Medulla oblongata (tissue), 1 donor: ENCODE results near the gene TTC28.
"Not testable (repeated sequence)": the region's sequence is repeated elsewhere in the genome, so short reads cannot be mapped to it uniquely, and the experiment has no call there.

ENCODE experiments used
- DNase-seq: peaks from one replicate; pipeline ENCODE4 v3.0.0-alpha.2; 2015; ENCODE audit errors: extremely low spot score

TTC28 gene

DNA sequence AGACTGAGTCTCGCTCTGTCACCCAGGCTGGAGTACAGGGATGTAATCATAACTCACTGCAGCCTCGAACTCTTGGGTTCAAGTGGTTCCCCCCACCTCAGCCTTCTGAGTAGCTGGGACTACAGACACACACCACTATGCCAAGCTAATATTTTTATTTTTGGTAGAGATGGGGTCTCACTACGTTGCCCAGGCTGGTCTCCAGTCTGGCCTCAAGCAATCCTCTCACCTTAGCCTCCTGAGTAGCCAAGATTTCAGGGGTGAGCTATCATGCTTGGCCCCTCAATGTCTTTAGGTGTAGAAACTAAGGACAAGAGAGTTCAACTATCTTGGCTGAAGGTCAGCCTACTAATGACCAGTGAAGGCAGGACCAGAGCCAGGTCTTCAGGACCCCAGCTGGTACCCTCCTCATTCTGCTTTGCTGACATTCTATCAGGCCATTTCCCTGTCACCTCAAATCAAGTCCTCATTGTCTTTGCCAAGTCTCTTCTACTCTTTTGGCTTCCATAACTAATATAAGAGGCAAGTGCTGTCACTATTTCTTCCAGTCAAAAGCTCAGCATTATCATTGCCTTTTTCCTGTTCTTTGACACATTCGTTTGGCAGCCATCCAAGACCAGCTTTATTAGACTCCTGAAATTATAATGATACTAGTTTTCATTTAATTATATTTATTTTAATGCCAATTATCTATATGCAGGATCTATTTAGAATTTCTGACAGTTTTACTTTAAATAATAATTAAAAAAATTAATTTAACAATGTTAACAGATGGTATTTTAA, 496.4 kb downstream of the TTC28 start:
- no peak for DNase-seq

DNA sequence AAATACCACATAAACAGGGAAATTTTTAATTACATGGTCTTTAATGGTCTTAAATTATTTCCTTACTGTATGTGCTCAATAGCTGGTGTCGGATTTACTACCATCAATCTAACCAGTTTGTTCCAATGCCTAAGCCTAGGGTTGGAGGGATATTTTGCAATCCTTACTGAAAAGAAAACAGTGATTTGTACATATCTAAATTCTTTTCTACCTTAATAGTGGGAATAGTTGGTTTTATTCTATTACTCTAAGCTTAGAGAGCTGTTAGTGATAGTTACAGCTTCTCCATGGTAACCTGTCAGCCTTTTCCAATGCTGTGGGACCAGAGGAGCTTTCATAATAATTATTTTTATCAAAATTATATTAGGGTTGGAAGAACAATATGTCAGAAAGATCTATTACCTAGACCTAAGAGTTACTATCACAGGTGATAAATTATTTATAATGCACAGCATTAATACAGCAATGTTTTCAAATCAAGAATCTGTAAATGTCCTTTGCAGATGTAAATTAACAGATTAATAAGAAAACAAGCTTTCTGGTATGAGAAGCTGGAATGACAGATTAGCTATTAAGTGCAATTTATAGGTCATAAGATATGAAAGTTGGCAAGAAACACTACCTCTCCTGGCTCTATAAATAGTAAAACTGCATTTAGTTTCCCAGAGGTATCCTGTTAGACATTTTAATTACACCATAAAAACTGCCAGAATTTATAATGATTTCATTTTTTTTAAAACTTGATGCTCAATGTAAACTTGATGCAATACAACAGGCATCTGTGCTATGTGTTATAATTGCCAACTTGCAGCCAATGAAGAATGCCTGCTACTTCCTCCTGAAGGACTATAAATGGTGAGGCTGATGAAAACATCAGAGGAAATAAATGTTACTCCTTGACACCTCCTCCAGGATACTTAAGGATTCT, 498.6 kb downstream of the TTC28 start:
- DNase-seq, result no peak

DNA sequence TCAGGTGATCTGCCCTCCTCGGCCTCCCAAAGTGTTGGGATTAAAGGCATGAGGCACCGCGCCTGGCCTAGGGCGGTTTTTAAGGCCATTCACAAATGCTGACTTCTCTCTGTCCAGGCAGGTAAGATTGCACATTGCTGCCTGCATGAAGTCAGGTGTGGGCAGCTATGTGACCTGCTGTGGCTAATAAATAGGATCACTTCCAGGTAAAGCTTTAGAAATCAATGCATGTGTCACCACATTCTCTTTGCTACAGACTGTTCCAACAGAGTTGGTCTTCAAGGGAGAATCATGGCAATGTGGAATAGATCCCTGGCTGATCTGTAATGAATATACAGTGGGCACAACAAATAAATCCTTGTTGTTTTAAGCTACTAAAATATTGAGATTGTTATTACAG, 500.2 kb downstream of the TTC28 start:
- DNase-seq, result no peak

GRCh38 chr22:28175730-28176492, 503.7 kb downstream of the TTC28 start:
- no peak for DNase-seq

DNA sequence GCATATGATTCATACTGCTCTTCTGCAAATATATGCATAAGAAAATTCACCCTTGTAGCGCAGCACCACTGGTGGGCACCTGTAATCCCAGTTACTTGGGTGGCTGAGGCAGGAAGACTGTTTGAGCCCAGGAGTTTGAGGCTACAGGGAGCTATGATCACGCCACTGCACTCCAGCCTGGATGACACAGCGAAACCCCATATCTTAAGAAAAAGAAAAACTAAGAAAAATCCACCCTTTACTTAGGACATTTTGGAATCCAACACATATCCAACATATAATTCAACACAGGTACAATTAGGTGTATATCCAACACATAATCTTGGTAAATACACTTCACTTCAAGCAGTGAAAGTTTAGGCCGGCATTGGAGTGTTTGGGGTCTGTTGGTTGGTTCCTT, 505.1 kb downstream of the TTC28 start:
- no peak for DNase-seq

- no peak for DNase-seq
Observed at GRCh38 chr22:28172892-28173670, 506.6 kb downstream of the TTC28 start.

- no peak for DNase-seq
Observed at GRCh38 chr22:28171712-28172111, 507.9 kb downstream of the TTC28 start.

GRCh38 chr22:28171115-28171514, 508.5 kb downstream of the TTC28 start:
- DNase-seq, result peak; percentile 73

DNA sequence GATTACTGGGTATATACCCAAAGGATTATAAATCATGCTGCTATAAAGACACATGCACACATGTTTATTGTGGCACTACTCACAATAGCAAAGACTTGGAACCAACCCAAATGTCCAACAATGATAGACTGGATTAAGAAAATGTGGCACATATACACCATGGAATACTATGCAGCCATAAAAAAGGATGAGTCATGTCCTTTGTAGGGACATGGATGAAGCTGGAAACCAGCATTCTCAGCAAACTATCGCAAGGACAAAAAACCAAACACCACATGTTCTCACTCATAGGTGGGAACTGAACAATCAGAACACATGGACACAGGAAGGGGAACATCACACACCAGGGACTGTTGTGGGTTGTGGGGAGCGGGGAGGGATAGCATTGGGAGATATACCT, 510.3 kb downstream of the TTC28 start:
- not testable (repeated sequence) for DNase-seq

DNA sequence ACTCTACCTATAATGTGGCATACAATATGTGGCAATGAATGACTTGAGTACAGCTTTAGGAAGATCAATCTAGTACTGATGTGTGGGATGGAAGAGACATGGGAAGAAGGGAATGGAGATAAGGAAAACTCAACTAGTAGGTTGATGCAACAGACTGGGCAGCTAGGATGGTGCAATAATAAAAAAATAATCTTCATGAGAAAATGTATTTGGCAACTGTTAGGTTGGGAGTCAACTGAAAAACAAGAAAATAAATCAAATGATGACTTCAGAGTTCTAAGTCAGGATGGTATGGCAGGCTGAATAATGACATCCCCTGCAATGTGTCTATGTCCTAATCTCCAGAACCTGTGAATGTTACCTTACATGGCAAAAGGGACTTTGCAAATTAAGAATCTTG, 523.8 kb downstream of the TTC28 start:
- DNase-seq, result no peak

GRCh38 chr22:28154861-28155260, 524.8 kb downstream of the TTC28 start:
- DNase-seq, result no peak

DNA sequence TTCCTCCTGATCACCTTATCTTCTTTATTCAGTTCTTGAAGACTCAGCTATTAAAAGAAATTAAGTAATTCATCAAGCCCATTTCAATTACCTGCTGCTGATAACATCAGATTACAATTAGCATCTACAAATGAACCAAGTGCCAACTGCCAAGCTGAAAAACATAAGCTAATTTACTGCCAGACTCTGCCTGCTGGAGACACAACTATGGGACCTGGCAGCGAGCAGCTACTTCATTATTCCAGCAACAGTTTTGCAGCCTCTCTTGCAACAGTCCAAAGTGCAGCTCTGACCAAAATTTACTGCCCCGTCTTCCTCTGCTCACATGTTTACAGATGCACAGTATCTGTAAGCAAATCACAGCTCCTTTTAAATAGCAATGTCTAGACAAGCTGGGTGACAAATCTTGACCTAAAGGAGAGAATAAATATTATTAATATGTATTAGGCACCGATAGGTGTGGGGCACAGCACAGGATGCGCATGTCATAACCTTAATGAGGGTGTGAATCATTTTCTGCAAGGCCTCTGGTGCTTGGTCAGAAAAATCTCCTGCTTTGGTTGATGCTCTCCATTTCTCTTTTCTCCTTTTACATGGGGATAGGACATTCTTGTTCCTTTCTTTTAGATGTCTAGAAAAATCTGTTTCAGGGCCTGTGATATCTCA, 528.4 kb downstream of the TTC28 start:
- DNase-seq, result no peak

DNA sequence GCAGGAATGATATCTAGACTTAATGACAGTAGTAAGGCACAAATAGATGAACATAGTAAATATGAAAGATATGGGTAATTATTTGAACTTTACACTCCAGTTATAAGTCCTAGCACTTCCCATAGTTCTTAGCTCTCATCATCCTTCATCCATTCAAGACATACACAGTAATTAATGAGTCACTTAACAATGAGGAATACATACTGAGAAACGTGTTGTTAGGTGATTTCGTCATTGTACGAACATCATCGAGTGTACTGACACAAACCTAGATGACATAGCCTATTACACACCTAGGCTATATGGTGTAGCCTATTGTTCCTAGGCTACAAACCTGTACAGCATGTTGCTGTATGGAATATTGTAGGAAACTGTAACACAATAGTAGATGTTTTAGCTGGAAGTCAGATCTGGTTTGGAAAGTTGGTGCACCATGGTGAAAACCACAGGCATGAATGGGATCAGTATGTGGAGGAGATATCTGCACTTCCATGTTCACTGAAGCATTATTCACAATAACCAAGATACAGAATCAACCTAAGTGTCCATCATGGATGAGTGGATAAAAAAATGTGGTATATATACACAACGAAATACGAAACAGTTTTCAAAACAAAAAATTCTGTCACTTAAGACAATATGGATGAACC, 530.7 kb downstream of the TTC28 start:
- DNase-seq, result no peak

GRCh38 chr22:28147401-28147800, 532.2 kb downstream of the TTC28 start:
- no peak for DNase-seq

GRCh38 chr22:28146401-28147314, 533.0 kb downstream of the TTC28 start:
- peak; percentile 42 for DNase-seq

GRCh38 chr22:28143961-28144745, 535.5 kb downstream of the TTC28 start:
- no peak for DNase-seq

- DNase-seq, result no peak
Observed at GRCh38 chr22:28143241-28143865, 536.3 kb downstream of the TTC28 start.
